Fibroblast of lung (primary cell): ENCODE results near the gene ALDOB. TPM values are rescaled to one million over a fixed set of nuclear protein-coding genes. Genes with fewer than 3 reads are reported as not detected.

Source experiments
- DNase-seq, 2 donors: peaks; one replicate each; pipeline versions ENCODE4 v3.0.0 to v3.0.0-alpha.2; 2010; ENCODE audit warnings: low read depth in 2 of 2
- H2AFZ ChIP-seq: 2 replicates; pipeline ENCODE4 v1.5.1; 2012; ENCODE audit warnings: low read length, control low read depth, inconsistent platforms
- H3K27ac ChIP-seq: 2 replicates; pipeline ENCODE4 v1.5.1; 2011; ENCODE audit warnings: low read length, control low read depth; ENCODE audit not compliant: insufficient read depth
- H3K27me3 ChIP-seq: 2 replicates; pipeline ENCODE4 v1.5.1; 2011; ENCODE audit warnings: mild to moderate bottlenecking, low read length; ENCODE audit not compliant: control insufficient read depth, insufficient read depth
- H3K36me3 ChIP-seq: 2 replicates; pipeline ENCODE4 v1.5.1; 2011; ENCODE audit warnings: low read length; ENCODE audit not compliant: control insufficient read depth, insufficient read depth
- H3K4me1 ChIP-seq: 2 replicates; pipeline ENCODE4 v1.5.1; 2011; ENCODE audit warnings: low read length; ENCODE audit not compliant: control insufficient read depth, insufficient read depth; ENCODE audit errors: extremely low read depth
- H3K4me2 ChIP-seq: 2 replicates; pipeline ENCODE4 v1.5.1; 2011; ENCODE audit warnings: low read length, control low read depth; ENCODE audit not compliant: insufficient read depth; ENCODE audit errors: extremely low read depth
- H3K4me3 ChIP-seq, 4 experiments: fragments of 200-600 bp in 1 of 4; sonication (generic) in 1 of 4; replicated peaks in 1 of 4; 2 replicates each; pipeline ENCODE4 v1.5.1; 2011 to 2016; ENCODE audit warnings: low read length in 4 of 4, low read depth in 3 of 4, mild to moderate bottlenecking in 3 of 4, control low read depth in 2 of 4, inconsistent platforms in 1 of 4, mixed read lengths in 1 of 4; ENCODE audit not compliant: insufficient read depth in 1 of 4; ENCODE audit errors: control extremely low read depth in 1 of 4
- H3K79me2 ChIP-seq: 2 replicates; pipeline ENCODE4 v1.5.1; 2012; ENCODE audit warnings: mild to moderate bottlenecking, low read length, inconsistent platforms; ENCODE audit not compliant: control insufficient read depth, insufficient read depth
- H3K9ac ChIP-seq: 2 replicates; pipeline ENCODE4 v1.5.1; 2011; ENCODE audit warnings: mild to moderate bottlenecking, low read length, control low read depth; ENCODE audit not compliant: insufficient read depth
- H3K9me3 ChIP-seq: 2 replicates; pipeline ENCODE4 v1.5.1; 2012; ENCODE audit warnings: low read depth, low read length; ENCODE audit not compliant: control insufficient read depth, insufficient read depth
- H4K20me1 ChIP-seq: 2 replicates; pipeline ENCODE4 v1.5.1; 2011; ENCODE audit warnings: low read length; ENCODE audit not compliant: control insufficient read depth, insufficient read depth; ENCODE audit errors: extremely low read depth
- EZH2 ChIP-seq: IDR thresholded peaks from 2 replicates; pipeline ENCODE4 v1.5.1; 2012; ENCODE audit warnings: low read length, control low read depth, mild to moderate bottlenecking; ENCODE audit errors: missing control alignments
- polyA plus RNA-seq, 2 donors: library from polyadenylated mRNA; depleted of rRNA in 1 of 2; stranded (reverse) in 1 of 2; unstranded in 1 of 2; fragments of >200 nt; gene quantifications; 2 replicates each; pipeline ENCODE4 v1.2.1, GENCODE V29; 2011 to 2012; ENCODE audit warnings: missing spikeins in 1 of 2
- total RNA-seq: library from RNA; depleted of rRNA; stranded (reverse); fragments of >200 nt; gene quantifications from 2 replicates; pipeline ENCODE4 v1.2.1, GENCODE V29; 2014
- TF ChIP-seq, protein P1 (sequence below), 2 donors: IDR thresholded peaks in 1 of 2; conservative IDR thresholded peaks in 1 of 2; 1 replicate in 1 of 2; 2 replicates in 1 of 2; pipeline ENCODE4 v1.5.1; 2011 to 2012; ENCODE audit warnings: low read length in 2 of 2, control low read depth in 1 of 2, inconsistent platforms in 1 of 2, low read depth in 1 of 2, mild to moderate bottlenecking in 1 of 2

ALDOB gene
- total and polyA plus RNA-seq, 2 donors (not counting 1 experiment from before 2014, with no cell fraction given), result not detected

DNA sequence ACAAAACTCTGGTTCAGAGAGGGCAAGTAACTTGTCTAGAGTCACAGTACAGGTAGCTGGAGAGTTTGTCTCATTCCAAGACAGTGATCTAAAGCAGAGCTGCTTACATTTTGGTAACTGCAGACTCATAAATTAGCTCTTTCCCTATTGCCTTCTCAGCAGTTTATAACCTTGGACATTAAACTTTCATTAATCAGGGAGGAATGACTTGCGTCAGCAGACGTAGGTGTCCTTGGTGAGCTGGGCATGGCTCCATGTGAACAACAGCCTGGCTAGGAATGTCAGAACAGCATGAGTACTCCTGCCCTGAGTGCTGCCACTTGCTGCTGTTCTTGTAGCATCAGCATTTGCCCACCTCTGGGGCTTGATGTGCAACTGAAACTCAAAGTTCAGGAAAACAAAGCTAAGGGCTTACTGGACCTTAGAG, 2.2 kb upstream of the ALDOB start:
- H3K79me2 ChIP-seq, result no peaks in the 10 kb centered on the region
- H3K4me3 ChIP-seq, result no peak overlapping the region
- no peaks in the 10 kb centered on the region for H3K9me3 ChIP-seq
- H4K20me1 ChIP-seq, result no peaks in the 10 kb centered on the region
- no peak for TF ChIP-seq EZH2
- TF ChIP-seq, protein P1, sequence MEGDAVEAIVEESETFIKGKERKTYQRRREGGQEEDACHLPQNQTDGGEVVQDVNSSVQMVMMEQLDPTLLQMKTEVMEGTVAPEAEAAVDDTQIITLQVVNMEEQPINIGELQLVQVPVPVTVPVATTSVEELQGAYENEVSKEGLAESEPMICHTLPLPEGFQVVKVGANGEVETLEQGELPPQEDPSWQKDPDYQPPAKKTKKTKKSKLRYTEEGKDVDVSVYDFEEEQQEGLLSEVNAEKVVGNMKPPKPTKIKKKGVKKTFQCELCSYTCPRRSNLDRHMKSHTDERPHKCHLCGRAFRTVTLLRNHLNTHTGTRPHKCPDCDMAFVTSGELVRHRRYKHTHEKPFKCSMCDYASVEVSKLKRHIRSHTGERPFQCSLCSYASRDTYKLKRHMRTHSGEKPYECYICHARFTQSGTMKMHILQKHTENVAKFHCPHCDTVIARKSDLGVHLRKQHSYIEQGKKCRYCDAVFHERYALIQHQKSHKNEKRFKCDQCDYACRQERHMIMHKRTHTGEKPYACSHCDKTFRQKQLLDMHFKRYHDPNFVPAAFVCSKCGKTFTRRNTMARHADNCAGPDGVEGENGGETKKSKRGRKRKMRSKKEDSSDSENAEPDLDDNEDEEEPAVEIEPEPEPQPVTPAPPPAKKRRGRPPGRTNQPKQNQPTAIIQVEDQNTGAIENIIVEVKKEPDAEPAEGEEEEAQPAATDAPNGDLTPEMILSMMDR (conservative IDR thresholded peaks at IDR 0.05 in 1 of 2, IDR thresholded peaks at IDR 0.05 in 1 of 2; ENCODE audit: low read depth in 1 of 2, low read length in 2 of 2), result no peak
- DNase-seq, result peak in 1 of 2 donors; percentile 7
- no peak overlapping the region for H3K27ac ChIP-seq
- no peaks in the 10 kb centered on the region for H3K4me1 ChIP-seq
- H3K36me3 ChIP-seq, result no peaks in the 10 kb centered on the region
- no peak overlapping the region for H2AFZ ChIP-seq
- no peak overlapping the region for H3K9ac ChIP-seq
- H3K4me2 ChIP-seq, result no peak overlapping the region
- no peaks in the 10 kb centered on the region for H3K27me3 ChIP-seq

DNA sequence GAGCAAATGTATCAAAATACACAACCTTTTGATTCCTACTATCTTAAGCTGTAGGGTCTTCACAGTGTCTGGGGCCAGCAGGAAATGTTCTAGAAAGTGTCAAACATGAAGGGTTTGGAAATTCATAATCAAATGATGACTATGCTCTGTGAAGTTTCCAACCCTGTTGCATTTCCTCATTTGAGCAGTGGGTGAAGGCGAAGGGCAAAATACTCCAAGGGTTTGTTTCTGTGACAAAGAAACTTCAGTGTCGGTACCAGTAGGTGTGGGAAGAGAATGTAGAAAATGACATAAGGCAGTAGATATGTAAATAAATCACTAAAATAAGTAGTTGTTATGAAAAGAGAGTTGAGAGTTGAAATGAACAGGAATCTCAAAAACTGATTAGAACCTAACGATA, 576 bp downstream of the ALDOB start:
- no peak for TF ChIP-seq EZH2
- TF ChIP-seq, protein P1 (conservative IDR thresholded peaks at IDR 0.05 in 1 of 2, IDR thresholded peaks at IDR 0.05 in 1 of 2; ENCODE audit: low read depth in 1 of 2, low read length in 2 of 2), result no peak
- Histone ChIP-seq H3K27ac (no peak overlapping the region), H2AFZ (no peak overlapping the region), H3K36me3 (no peaks in the 10 kb centered on the region), H3K4me3 (no peak overlapping the region), H3K9me3 (no peaks in the 10 kb centered on the region), H3K79me2 (no peaks in the 10 kb centered on the region), H3K4me2 (no peak overlapping the region), H3K4me1 (no peaks in the 10 kb centered on the region), H3K9ac (no peak overlapping the region), H3K27me3 (no peaks in the 10 kb centered on the region), H4K20me1 (no peaks in the 10 kb centered on the region)
- DNase-seq, result no peak

DNA sequence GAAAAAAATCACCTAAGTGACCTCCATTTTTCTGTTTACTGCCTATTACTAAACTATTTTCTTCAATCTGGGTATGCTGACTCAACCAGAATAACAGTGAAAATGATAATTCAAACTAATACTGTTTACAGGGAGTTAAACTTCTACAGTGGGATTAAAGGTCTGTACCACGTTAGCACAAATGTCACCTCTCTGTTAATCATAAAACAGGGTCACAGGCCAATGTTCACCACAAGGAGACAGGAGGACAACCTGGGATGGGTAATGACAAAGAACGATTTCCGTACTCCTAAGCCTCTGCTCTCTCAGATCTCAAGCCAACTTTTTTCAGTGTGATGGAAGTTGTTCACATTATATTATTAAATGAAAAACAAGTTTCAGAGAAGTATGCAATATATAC, 2.3 kb downstream of the ALDOB start:
- TF ChIP-seq, protein P1 (conservative IDR thresholded peaks at IDR 0.05 in 1 of 2, IDR thresholded peaks at IDR 0.05 in 1 of 2; ENCODE audit: low read depth in 1 of 2, low read length in 2 of 2), result no peak
- TF ChIP-seq EZH2, result no peak
- Histone ChIP-seq H2AFZ (no peak overlapping the region), H3K9me3 (no peaks in the 10 kb centered on the region), H3K27me3 (no peaks in the 10 kb centered on the region), H3K27ac (no peak overlapping the region), H3K9ac (no peak overlapping the region), H3K4me1 (no peaks in the 10 kb centered on the region), H3K4me3 (no peak overlapping the region), H3K4me2 (no peak overlapping the region), H4K20me1 (no peaks in the 10 kb centered on the region), H3K79me2 (no peaks in the 10 kb centered on the region), H3K36me3 (no peaks in the 10 kb centered on the region)
- no peak for DNase-seq
